Right lobe of liver (tissue), 6 donors: Measurements from ENCODE around the gene IDUA. TPM values are rescaled to one million over a fixed set of nuclear protein-coding genes. Genes with fewer than 3 reads are reported as not detected.

Experiments
- ATAC-seq, 4 donors: fragments of 200-7000 bp; cut with Tn5 transposase; one replicate each; pipeline ENCODE4 v1.9.1; 2020; ENCODE audit warnings: mild to moderate bottlenecking in 4 of 4, moderate library complexity in 4 of 4
- DNase-seq, 3 donors: peaks; one replicate each; pipeline ENCODE4 v3.0.0-alpha.2; 2020
- H3K27ac ChIP-seq, 3 donors: fragments of 200-600 bp; one replicate each; pipeline ENCODE4 v1.8.0; 2022
- H3K27me3 ChIP-seq, 2 donors: fragments of 200-600 bp; one replicate each; pipeline ENCODE4 v1.8.0; 2022
- H3K36me3 ChIP-seq, 4 donors: fragments of 200-600 bp; sonication (generic) in 1 of 4; one replicate each; pipeline versions ENCODE4 v1.5.1 to v1.8.0; 2017 to 2022; ENCODE audit warnings: control low read depth in 1 of 4
- H3K4me1 ChIP-seq, 4 donors: fragments of 200-600 bp; sonication (generic) in 1 of 4; one replicate each; pipeline versions ENCODE4 v1.5.1 to v1.8.0; 2017 to 2022; ENCODE audit warnings: control low read depth in 1 of 4
- H3K4me3 ChIP-seq, 3 donors: fragments of 200-600 bp; one replicate each; pipeline ENCODE4 v1.8.0; 2022
- H3K9me3 ChIP-seq, 4 donors: fragments of 200-600 bp; sonication (generic) in 1 of 4; one replicate each; pipeline versions ENCODE4 v1.5.1 to v1.8.0; 2017 to 2022; ENCODE audit warnings: control low read depth in 1 of 4
- POLR2A ChIP-seq: fragments of 450-650 bp; IDR thresholded peaks from one replicate; pipeline ENCODE4 v1.6.1; 2017; ENCODE audit warnings: antibody characterized with exemption, mild to moderate bottlenecking
- WGBS: methylation state at CpG from one replicate; pipeline ENCODE4 v1.1.6; 2018; ENCODE audit warnings: low coverage, low lambda C conversion rate; ENCODE audit not compliant: insufficient coverage; ENCODE audit errors: missing lambda C conversion rate; 5-methylcytosine and 5-hydroxymethylcytosine counted together
- intact Hi-C, 2 donors: fragments of 100-400 bp; cut with DNase I; formaldehyde crosslinking; loops; one replicate each; pipeline versions ENCODE4 v1.11.2 to v1.14.1; 2022
- total RNA-seq, 6 experiments: library from RNA; depleted of rRNA in 2 of 6; stranded (reverse); fragments of >200 nt in 2 of 6; fragmentation: NEBNext Ultra II Directional in 3 of 6; extraction: Animal tissue kit (Norgen Biotek cat#: 25700) in 3 of 6; gene quantifications; one replicate each; pipeline versions ENCODE4 v1.1.0 to v1.2.4, GENCODE V29; 2016 to 2023
- TF ChIP-seq, protein P1 (sequence below), 4 donors: fragments of 200-600 bp in 3 of 4; fragments of 450-650 bp in 1 of 4; IDR thresholded peaks; one replicate each; pipeline versions ENCODE4 v1.5.1 to v1.8.0; 2016 to 2022; ENCODE audit warnings: antibody characterized with exemption in 4 of 4, mild to moderate bottlenecking in 2 of 4
- donor health status: DM: no; HTN: yes; CAD: no.
- donor health status: DM: no; HTN: no; CAD: no.
- donor health status: DM: no; HTN: no; CAD: no.
- donor health status: DM: no; HTN: yes; CAD: no.
- donor health status: DM: no; HTN: yes; CAD: no.

Gene IDUA
- total RNA-seq, 6 experiments from 2014 or later, result 4.7 to 15.1 (median 11.0) TPM

DNA sequence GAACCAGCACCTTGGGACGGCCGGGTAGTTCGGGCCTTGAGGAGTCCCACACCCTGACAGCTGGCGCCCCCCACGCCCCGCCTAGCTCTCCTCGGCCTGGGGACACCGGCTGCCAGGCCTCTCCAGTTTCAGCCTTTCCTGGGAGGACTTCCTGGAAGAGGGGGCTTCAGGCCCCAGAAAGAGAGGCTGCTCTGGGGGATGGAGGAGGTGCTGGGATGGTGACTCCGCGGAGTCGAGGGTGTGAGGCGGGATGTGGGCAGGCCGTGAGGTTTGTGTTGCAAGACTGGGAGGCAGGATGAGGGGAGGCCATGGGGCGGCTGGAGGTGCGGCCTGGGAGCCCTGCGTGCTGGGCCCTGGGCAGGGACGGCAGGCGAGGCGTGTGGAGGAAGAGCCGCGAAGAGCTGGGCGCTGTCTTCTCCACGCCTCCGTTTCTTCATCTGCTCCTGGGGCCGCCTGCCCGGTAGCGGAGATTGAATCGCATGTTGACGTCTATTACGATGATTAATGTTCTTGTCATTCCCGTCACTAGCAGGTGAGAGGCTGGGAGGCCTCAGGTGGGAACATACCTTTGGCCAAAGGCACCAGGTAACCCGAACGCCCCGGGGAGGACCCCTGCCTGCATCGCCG lies 23.7 kb downstream of the IDUA start:
- intact Hi-C loops, result no loop called here
- DNase-seq, result peak; percentile 75 to 84 (median 80)
- 11% methylated on average over 6 of the region's 36 CpGs for WGBS

DNA sequence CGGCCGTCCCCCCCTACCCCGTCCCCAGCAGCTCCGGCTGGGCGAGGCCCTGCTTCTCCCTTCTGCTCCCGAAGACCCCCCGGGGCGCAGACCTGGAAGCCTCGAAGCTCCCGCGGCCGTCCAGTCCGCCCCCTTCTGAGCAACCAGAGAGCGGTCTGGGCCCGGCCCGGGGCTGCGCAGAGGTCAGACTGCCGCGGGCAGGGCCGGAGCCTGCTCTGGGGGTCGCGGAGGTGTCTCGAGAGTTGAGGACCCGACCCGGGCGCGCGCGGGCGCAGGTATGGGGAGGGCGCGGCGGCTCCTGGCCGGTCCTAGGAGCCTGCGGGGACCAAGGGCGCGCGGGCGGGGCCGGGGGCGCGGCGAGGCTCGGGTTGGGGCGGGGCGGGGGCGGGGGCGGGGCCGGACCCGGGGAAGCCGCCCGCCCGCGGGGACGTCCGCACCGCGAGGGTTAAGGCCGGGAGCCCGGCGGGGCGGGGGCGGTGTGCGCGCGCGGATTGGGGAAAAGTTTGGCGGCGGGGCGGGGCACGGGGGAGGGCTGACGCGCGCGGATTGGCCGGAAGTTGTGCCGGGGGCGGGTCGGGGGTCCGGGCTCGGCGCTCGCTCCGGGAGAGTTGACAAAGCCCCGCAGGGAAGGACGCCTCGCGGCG lies 24.3 kb downstream of the IDUA start, which contains the start of gene FGFRL1:
TSS of gene FGFRL1 (plus strand) at position 605 of the 644 bp plus-strand sequence. CDS start 860 bp downstream, outside the sequence.
- TF ChIP-seq POLR2A, result no peak
- TF ChIP-seq, protein P1, sequence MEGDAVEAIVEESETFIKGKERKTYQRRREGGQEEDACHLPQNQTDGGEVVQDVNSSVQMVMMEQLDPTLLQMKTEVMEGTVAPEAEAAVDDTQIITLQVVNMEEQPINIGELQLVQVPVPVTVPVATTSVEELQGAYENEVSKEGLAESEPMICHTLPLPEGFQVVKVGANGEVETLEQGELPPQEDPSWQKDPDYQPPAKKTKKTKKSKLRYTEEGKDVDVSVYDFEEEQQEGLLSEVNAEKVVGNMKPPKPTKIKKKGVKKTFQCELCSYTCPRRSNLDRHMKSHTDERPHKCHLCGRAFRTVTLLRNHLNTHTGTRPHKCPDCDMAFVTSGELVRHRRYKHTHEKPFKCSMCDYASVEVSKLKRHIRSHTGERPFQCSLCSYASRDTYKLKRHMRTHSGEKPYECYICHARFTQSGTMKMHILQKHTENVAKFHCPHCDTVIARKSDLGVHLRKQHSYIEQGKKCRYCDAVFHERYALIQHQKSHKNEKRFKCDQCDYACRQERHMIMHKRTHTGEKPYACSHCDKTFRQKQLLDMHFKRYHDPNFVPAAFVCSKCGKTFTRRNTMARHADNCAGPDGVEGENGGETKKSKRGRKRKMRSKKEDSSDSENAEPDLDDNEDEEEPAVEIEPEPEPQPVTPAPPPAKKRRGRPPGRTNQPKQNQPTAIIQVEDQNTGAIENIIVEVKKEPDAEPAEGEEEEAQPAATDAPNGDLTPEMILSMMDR (IDR thresholded peaks at IDR 0.05), result no peak
- Histone ChIP-seq H3K36me3 (peaks cover 0 to 8% (median 0%) of the 10 kb centered on the region in 4 donors), H3K4me1 (peaks cover 0 to 33% (median 14%) of the 10 kb centered on the region in 4 donors), H3K27me3 (no peaks in the 10 kb centered on the region), H3K9me3 (no peaks in the 10 kb centered on the region), H3K27ac (peak within 1 kb of the TSS in 1 of 3 donors; percentile 40), H3K4me3 (peak within 1 kb of the TSS; percentile 67 to 77 (median 75))
- WGBS, result 7% methylated on average over 3 of the region's 89 CpGs
- intact Hi-C loops, result no loop called here
- DNase-seq, result peak; percentile 95 to 97 (median 96)
- peak; percentile 64 to 74 (median 70) for ATAC-seq

More for the DNA sequence above, 23.7 kb downstream of the IDUA start:
- Histone ChIP-seq H3K36me3 (peaks cover 0 to 8% (median 0%) of the 10 kb centered on the region in 4 donors), H3K9me3 (no peaks in the 10 kb centered on the region), H3K27me3 (no peaks in the 10 kb centered on the region), H3K4me3 (peak overlapping the region; percentile 48 to 67 (median 62)), H3K27ac (peak overlapping the region in 1 of 3 donors; percentile 40), H3K4me1 (peaks cover 0 to 33% (median 14%) of the 10 kb centered on the region in 4 donors)
- ATAC-seq, result peak; percentile 28 to 49 (median 48)
- no peak for TF ChIP-seq POLR2A
- TF ChIP-seq, protein P1 (IDR thresholded peaks at IDR 0.05), result no peak

DNA sequence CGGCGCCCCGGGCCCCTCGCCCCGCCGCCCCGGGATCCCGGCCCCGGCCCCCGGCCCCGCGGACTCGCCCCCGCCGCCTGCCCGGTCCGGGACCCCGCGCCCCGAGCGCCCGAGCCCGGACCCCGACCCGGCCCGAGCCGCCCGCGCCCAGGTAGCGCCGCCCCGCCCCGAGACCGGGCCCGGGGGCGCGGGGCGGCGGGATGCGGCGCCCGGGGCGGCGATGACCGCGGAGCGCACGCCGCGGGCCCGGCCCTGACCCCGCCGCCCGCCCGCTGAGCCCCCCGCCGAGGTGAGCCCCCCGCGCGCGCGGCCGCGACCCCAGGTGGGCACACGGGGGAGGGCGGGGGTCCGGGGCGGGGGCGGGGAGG lies 24.8 kb downstream of the IDUA start:
- H3K9me3 ChIP-seq, result no peaks in the 10 kb centered on the region
- intact Hi-C loops, result no loop called here
- H3K27ac ChIP-seq, result no peak overlapping the region
- TF ChIP-seq POLR2A, result no peak
- TF ChIP-seq, protein P1 (IDR thresholded peaks at IDR 0.05), result no peak
- H3K4me3 ChIP-seq, result peak overlapping the region in 2 of 3 donors; percentile 75 to 77
- ATAC-seq (no peak), DNase-seq (no peak)
- no peaks in the 10 kb centered on the region for H3K27me3 ChIP-seq
- H3K36me3 ChIP-seq, result peaks cover 0 to 8% (median 0%) of the 10 kb centered on the region in 4 donors
- peaks cover 0 to 33% (median 14%) of the 10 kb centered on the region in 4 donors for H3K4me1 ChIP-seq
- no CpG with 5 or more reads among the region's 69 CpGs for WGBS

DNA sequence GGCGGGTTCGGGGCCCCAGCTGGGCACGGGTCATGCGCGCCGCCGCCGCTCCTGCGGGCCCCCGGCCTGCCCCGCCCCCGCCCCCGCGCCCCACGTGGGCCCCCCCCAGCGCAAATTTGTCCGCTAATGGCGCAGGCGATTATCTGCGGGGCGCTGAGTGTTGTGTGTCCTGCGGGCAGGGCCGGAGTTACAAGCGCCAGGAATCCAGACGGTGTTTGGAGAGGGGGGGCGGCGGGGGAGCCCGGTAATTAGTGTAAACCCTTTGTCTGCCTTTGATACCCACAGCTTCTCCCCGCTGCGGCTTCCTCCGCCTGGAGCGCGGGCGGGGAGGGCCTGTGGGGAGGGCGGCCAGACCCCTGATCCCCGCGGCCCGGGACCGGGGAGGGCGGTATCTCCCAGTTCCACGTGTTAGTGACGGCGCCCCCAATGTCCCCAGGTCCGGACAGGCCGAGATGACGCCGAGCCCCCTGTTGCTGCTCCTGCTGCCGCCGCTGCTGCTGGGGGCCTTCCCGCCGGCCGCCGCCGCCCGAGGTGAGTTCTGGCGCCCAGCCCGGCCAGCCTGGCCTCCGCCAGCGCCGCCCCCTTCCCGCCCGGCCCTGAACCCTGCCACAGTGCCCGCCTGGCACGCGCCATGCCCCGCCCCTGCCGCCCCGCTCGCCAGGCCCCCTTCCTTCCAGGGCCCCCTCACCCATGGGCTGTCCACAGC lies 25.3 kb downstream of the IDUA start:
- H3K27me3 ChIP-seq, result no peaks in the 10 kb centered on the region
- H3K4me3 ChIP-seq, result peak overlapping the region; percentile 53 to 77 (median 75)
- intact Hi-C loops, result no loop called here
- WGBS, result 2% methylated on average over 12 of the region's 69 CpGs
- DNase-seq (peak; percentile 80 to 83 (median 81)), ATAC-seq (peak; percentile 30 to 47 (median 46))
- peaks cover 0 to 33% (median 14%) of the 10 kb centered on the region in 4 donors for H3K4me1 ChIP-seq
- H3K9me3 ChIP-seq, result no peaks in the 10 kb centered on the region
- TF ChIP-seq POLR2A, result no peak
- TF ChIP-seq, protein P1 (IDR thresholded peaks at IDR 0.05), result no peak
- H3K27ac ChIP-seq, result peak overlapping the region in 1 of 3 donors; percentile 29
- peaks cover 0 to 8% (median 0%) of the 10 kb centered on the region in 4 donors for H3K36me3 ChIP-seq
